ENCODE measurements around the gene CYP4F11.

Gene CYP4F11

DNA sequence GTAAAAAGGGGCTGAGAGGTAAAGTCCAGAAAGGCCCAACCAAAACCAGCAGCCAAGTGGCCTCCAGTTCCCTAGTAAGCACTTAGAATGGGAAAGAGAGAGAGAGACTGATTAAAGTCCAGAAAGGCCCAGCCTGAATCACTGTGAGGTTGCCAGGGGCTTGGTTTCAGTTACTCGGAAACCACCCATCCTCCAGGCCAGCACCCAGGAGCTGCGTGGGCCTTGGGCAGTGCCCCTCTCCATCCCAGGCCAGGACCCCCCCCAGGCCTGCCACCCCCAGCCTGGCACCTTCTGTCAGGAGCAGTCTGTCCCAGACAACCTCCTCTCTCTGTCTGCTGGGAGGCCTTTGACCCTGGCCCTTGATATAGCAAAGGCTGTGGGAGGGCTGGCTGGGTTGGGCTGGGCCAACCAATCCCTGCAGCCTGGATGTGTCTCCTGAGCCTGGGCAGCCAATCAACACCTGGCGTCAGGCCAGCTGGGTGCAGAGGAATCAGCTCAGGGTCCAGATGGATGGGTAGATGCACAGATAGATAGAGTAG, 36.5 kb downstream of the CYP4F11 start, which contains the start of gene CYP4F2:
TSS of gene CYP4F2 (minus strand) at position 337 of the 539 bp plus-strand sequence. CDS start 463 bp downstream, outside the sequence.
- Histone ChIP-seq H3K79me2 (ENCODE audit: insufficient read depth, low read depth) (no peaks in the 10 kb centered on the region), H3K9ac (no peak within 1 kb of the TSS), H3K4me3 (IDR thresholded peaks at IDR 0.05; ENCODE audit: insufficient read depth, low read depth, low read length) (no peak within 1 kb of the TSS), H3K4me2 (no peak within 1 kb of the TSS), H4K20me1 (ENCODE audit: insufficient read depth) (no peaks in the 10 kb centered on the region), H3K4me1 (ENCODE audit: low read depth, poor library complexity, severe bottlenecking) (no peaks in the 10 kb centered on the region), H2AFZ (ENCODE audit: low read depth) (no peak within 1 kb of the TSS), H3K36me3 (ENCODE audit: insufficient read depth) (no peaks in the 10 kb centered on the region), H3K27ac (no peak within 1 kb of the TSS), H3K27me3 (ENCODE audit: insufficient read depth, low read depth) (no peaks in the 10 kb centered on the region; the same call in 1 of the 2 replicates)
- TF ChIP-seq, protein P1, sequence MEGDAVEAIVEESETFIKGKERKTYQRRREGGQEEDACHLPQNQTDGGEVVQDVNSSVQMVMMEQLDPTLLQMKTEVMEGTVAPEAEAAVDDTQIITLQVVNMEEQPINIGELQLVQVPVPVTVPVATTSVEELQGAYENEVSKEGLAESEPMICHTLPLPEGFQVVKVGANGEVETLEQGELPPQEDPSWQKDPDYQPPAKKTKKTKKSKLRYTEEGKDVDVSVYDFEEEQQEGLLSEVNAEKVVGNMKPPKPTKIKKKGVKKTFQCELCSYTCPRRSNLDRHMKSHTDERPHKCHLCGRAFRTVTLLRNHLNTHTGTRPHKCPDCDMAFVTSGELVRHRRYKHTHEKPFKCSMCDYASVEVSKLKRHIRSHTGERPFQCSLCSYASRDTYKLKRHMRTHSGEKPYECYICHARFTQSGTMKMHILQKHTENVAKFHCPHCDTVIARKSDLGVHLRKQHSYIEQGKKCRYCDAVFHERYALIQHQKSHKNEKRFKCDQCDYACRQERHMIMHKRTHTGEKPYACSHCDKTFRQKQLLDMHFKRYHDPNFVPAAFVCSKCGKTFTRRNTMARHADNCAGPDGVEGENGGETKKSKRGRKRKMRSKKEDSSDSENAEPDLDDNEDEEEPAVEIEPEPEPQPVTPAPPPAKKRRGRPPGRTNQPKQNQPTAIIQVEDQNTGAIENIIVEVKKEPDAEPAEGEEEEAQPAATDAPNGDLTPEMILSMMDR (conservative IDR thresholded peaks at IDR 0.05; ENCODE audit: low read depth, low read length): no peak

DNA sequence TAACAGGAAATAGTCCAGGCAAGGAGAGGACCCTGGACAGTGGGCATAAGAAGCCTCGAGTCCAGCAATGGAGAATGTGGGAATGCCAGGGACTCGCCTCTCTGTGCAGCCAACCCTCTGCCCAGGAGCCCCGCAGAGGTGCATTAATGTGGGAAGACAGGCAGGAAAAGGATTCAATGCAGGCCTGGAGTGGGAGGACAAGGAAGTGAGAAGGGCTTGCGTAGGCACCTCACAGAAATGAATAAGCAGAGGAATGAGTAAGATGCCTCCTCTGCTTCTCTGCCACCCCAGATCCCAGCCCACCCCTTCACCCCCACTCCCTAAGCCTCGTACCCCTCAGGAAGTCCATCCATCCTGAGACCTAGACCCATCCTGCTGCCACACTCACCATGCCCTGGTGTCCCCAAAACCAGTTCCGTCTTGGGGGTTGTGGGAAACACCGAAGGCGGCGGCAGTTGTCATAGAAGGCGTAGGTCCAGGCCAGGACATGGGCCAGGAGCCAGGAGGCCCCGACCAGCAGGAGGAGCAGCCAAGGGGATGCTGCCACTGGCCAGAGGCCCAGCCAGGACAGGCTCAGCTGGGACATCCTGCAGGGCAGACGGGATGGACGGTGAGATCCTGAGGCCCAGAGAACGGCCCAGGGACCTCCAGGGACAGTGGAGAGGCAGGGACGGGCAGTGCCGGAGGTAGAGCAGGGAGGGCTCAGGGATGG, 37.1 kb downstream of the CYP4F11 start:
- Histone ChIP-seq H3K79me2 (ENCODE audit: insufficient read depth, low read depth) (no peaks in the 10 kb centered on the region), H3K4me2 (no peak overlapping the region), H3K9ac (no peak overlapping the region), H4K20me1 (ENCODE audit: insufficient read depth) (no peaks in the 10 kb centered on the region), H3K36me3 (ENCODE audit: insufficient read depth) (no peaks in the 10 kb centered on the region), H3K4me1 (ENCODE audit: low read depth, poor library complexity, severe bottlenecking) (no peaks in the 10 kb centered on the region), H2AFZ (ENCODE audit: low read depth) (no peak overlapping the region), H3K4me3 (IDR thresholded peaks at IDR 0.05; ENCODE audit: insufficient read depth, low read depth, low read length) (no peak overlapping the region), H3K27me3 (ENCODE audit: insufficient read depth, low read depth) (no peaks in the 10 kb centered on the region; the same call in 1 of the 2 replicates), H3K27ac (no peak overlapping the region)
- TF ChIP-seq, protein P1 (conservative IDR thresholded peaks at IDR 0.05; ENCODE audit: low read depth, low read length): no peak

- H3K27me3 ChIP-seq (ENCODE audit: insufficient read depth, low read depth): no peaks in the 10 kb centered on the region; the same call in 1 of the 2 replicates
- H3K4me2 ChIP-seq: no peak overlapping the region
- no peak overlapping the region for H2AFZ ChIP-seq (ENCODE audit: low read depth)
- H3K4me3 ChIP-seq (IDR thresholded peaks at IDR 0.05; ENCODE audit: insufficient read depth, low read depth, low read length): no peak overlapping the region
- no peaks in the 10 kb centered on the region for H3K36me3 ChIP-seq (ENCODE audit: insufficient read depth)
- H3K79me2 ChIP-seq (ENCODE audit: insufficient read depth, low read depth): no peaks in the 10 kb centered on the region
- H3K27ac ChIP-seq: no peak overlapping the region
- H4K20me1 ChIP-seq (ENCODE audit: insufficient read depth): no peaks in the 10 kb centered on the region
- TF ChIP-seq, protein P1 (conservative IDR thresholded peaks at IDR 0.05; ENCODE audit: low read depth, low read length): no peak
- no peak overlapping the region for H3K9ac ChIP-seq
- H3K4me1 ChIP-seq (ENCODE audit: low read depth, poor library complexity, severe bottlenecking): no peaks in the 10 kb centered on the region
Observed at GRCh38 chr19:15895876-15896430, 38.4 kb downstream of the CYP4F11 start.

GRCh38 chr19:15894359-15894758, 40.0 kb downstream of the CYP4F11 start:
- H3K9ac ChIP-seq: no peak overlapping the region
- no peaks in the 10 kb centered on the region for H3K79me2 ChIP-seq (ENCODE audit: insufficient read depth, low read depth)
- H3K27ac ChIP-seq: no peak overlapping the region
- H3K27me3 ChIP-seq (ENCODE audit: insufficient read depth, low read depth): no peaks in the 10 kb centered on the region
- TF ChIP-seq, protein P1 (conservative IDR thresholded peaks at IDR 0.05; ENCODE audit: low read depth, low read length): no peak
- no peaks in the 10 kb centered on the region for H3K4me1 ChIP-seq (ENCODE audit: low read depth, poor library complexity, severe bottlenecking)
- no peak overlapping the region for H3K4me2 ChIP-seq
- H3K4me3 ChIP-seq (IDR thresholded peaks at IDR 0.05; ENCODE audit: insufficient read depth, low read depth, low read length): no peak overlapping the region
- H2AFZ ChIP-seq (ENCODE audit: low read depth): no peak overlapping the region
- H4K20me1 ChIP-seq (ENCODE audit: insufficient read depth): no peaks in the 10 kb centered on the region
- no peaks in the 10 kb centered on the region for H3K36me3 ChIP-seq (ENCODE audit: insufficient read depth)
